Measurements from ENCODE around the gene CACNA1F. TPM values are rescaled to one million over a fixed set of nuclear protein-coding genes. Genes with fewer than 3 reads are reported as not detected.
"Not testable (repeated sequence)": the region's sequence is repeated elsewhere in the genome, so short reads cannot be mapped to it uniquely, and the experiment has no call there.

CACNA1F gene
- total RNA-seq, 1 donor from 2014 or later = 0.13 TPM

DNA sequence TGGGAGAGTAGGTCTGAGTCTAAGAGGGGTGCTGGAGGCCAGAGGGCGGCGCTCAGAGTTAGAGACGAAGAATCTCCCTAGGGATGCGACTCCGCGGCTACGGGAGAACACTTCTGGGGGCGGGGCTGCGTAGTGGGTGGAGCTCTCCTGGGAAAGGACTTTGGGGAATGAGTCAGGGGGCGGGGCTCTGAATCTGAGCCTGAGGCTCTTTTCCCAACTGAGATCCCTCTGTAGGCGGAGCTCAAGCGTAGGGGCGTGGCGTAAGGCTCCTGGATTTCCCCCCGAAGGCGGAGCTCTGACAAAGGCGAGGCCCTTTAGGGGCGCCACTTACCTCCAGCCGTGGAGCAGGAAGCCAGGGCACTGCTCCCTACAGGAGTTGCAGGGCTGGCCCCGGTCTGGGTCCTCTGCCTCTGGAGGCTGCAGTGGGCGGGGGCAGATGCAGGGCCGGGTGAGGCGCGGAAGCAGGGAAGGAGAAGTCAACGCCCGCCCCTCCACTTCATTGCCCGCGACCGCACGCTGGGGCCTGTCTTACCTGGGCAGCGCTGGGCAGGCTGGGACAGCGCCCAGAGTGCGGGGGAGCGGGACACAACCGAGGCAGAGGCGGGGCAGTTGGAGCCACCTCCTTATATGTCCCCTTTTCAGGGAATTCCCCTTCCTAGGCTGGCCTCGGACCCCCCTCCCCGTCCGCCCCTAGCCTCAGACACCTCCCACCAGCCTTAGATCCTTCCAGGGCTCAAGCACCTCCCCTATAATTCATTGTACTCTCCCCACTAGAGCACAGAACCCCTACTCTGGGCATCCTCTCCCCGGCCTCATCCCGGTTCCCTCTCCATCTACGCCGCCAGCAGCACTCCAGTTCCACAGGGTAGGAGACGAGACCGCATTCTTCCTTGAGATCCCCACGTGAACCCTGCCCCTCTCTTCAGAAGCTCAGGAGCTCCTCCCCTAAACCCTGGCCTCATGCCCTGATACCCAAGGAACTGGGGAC, 48.6 kb downstream of the CACNA1F start:
- peaks cover 17% of the 10 kb centered on the region for H3K36me3 Mint-ChIP-seq (ENCODE audit: low read depth)
- peak overlapping the region; percentile 84 for H3K4me3 Mint-ChIP-seq
- intact Hi-C loops (cut with micrococcal nuclease) = loop anchor here (1.0 kb wide), 1 partner anchor 12 kb away; no protein-coding TSS in a partner anchor
- H3K27ac Mint-ChIP-seq = peak overlapping the region; percentile 75
- H3K4me1 Mint-ChIP-seq (ENCODE audit: low read depth) = peaks cover 13% of the 10 kb centered on the region
- no peaks in the 10 kb centered on the region for H3K27me3 Mint-ChIP-seq (ENCODE audit: insufficient read depth)
- no peaks in the 10 kb centered on the region for H3K9me3 Mint-ChIP-seq
- no peak for DNase-seq (ENCODE audit: low spot score)

DNA sequence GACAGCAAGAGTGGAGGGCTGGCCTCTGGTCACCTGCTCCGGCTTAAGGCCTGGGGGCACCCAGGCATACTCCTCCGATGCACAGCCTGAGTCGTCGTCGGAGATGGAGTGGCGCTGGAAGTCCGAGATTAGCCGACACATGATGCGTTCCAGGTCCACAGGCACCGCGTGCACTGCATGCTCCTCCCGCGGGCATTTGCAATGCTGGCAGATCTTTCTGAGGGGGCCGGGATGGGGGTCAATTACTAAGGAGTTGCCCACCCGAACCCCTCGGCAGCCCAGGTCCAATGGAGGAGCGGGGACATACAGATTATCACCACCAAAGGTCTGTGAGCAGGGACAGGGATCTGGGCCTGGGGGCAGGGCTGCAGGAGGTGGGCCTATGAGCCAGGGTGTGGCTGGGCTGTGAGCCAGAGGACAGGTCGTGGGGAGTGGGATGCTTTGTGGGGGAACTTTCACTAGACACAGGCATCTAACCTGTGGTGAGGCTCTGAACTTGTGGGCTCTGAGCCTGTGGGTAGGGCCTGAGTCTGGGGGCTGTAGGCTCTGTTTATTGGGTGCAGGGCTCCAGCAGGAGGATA, 49.3 kb downstream of the CACNA1F start:
- peak overlapping the region; percentile 84 for H3K4me3 Mint-ChIP-seq
- no peak overlapping the region for H3K27ac Mint-ChIP-seq
- H3K4me1 Mint-ChIP-seq (ENCODE audit: low read depth) = peaks cover 13% of the 10 kb centered on the region

DNA sequence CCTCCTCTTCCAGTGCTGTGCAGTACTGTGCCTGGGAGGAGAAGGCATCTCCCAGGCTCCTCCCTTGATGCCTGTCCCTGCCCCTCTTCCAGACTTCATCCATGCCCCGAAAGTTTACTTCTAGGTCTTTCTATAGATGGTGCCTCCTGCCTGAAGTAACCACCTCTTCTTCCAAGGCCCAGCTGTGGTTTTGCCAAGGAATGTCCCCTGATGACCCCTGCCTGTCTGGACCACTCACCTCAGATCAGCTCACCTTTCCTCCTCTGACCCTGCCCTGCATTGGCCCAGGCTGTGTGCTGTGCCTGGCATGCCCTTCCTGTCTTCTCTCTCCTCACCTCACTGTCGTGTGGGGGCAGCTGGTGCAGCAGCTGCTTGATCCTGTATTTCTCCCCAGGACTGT, 53.8 kb downstream of the CACNA1F start:
- no peaks in the 10 kb centered on the region for H3K27me3 Mint-ChIP-seq (ENCODE audit: insufficient read depth)
- H3K9me3 Mint-ChIP-seq = no peaks in the 10 kb centered on the region
- no peak for DNase-seq (ENCODE audit: low spot score)
- peaks cover 14% of the 10 kb centered on the region for H3K4me1 Mint-ChIP-seq (ENCODE audit: low read depth)
- H3K4me3 Mint-ChIP-seq = no peak overlapping the region
- intact Hi-C loops (cut with micrococcal nuclease) = no loop called here
- peak overlapping the region; percentile 29 for H3K27ac Mint-ChIP-seq
- peaks cover 38% of the 10 kb centered on the region for H3K36me3 Mint-ChIP-seq (ENCODE audit: low read depth)

More for the DNA sequence above, 49.3 kb downstream of the CACNA1F start:
- no peaks in the 10 kb centered on the region for H3K27me3 Mint-ChIP-seq (ENCODE audit: insufficient read depth)
- H3K9me3 Mint-ChIP-seq = no peaks in the 10 kb centered on the region
- intact Hi-C loops (cut with micrococcal nuclease) = loop anchor here (1.0 kb wide), 1 partner anchor 11 kb away; no protein-coding TSS in a partner anchor
- no peak for DNase-seq (ENCODE audit: low spot score)
- peaks cover 23% of the 10 kb centered on the region for H3K36me3 Mint-ChIP-seq (ENCODE audit: low read depth)

DNA sequence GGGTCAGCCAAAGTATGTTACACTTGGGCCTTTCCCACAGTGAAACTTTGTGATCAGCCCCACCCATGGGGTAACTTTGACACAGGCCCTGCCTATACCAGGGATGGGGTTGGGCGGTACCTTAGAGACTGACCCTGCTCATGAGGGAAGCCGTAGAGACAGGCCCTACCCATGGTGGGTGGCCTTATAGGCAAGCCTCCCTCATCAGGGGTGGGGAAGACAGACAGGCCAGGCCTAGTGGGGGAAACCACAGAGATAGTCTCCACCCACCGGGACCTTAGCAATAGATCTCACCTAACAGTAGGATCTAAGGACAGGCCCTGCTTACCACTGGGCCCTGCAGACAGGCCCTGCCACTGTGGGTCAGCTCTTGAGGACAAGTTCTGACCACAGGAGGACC, 54.6 kb downstream of the CACNA1F start:
- H3K4me1 Mint-ChIP-seq (ENCODE audit: low read depth) = peaks cover 14% of the 10 kb centered on the region
- H3K27me3 Mint-ChIP-seq (ENCODE audit: insufficient read depth) = no peaks in the 10 kb centered on the region
- H3K4me3 Mint-ChIP-seq = no peak overlapping the region
- no peak overlapping the region for H3K27ac Mint-ChIP-seq
- no peaks in the 10 kb centered on the region for H3K9me3 Mint-ChIP-seq
- H3K36me3 Mint-ChIP-seq (ENCODE audit: low read depth) = peaks cover 42% of the 10 kb centered on the region
- DNase-seq (ENCODE audit: low spot score) = no peak
- intact Hi-C loops (cut with micrococcal nuclease) = no loop called here

DNA sequence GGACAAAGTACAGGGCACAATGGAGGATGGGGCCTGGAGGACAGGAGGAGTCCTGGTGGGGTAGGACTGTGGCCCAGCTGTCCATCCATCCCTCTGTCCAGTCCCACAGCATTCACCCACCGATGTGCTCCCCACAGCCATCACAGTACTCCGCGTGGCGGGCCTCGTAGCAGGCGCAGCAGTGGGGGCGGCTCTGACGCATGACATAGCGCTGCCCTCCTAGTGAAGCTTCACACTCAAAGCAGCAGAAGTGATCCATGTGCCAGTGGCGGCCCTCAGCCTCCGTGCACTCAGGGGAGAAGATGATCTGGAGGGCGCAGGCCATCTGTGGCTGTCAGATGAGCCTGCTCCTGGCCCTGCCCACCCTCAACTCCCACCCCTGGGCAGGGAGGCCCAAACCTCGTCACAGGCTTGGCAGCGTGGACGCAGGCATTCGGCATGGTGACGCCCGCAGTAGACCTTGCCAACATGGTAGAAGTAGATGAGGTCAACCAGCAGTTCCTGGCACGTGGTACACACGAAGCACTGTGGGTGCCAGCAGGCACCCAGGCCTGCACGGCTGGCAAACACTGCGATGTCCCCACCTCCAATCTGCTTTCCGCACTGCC, 55.2 kb downstream of the CACNA1F start:
- H3K36me3 Mint-ChIP-seq (ENCODE audit: low read depth) = peaks cover 42% of the 10 kb centered on the region
- H3K4me3 Mint-ChIP-seq = no peak overlapping the region
- H3K27ac Mint-ChIP-seq = no peak overlapping the region
- H3K4me1 Mint-ChIP-seq (ENCODE audit: low read depth) = peaks cover 14% of the 10 kb centered on the region
- no peaks in the 10 kb centered on the region for H3K27me3 Mint-ChIP-seq (ENCODE audit: insufficient read depth)
- DNase-seq (ENCODE audit: low spot score) = no peak
- intact Hi-C loops (cut with micrococcal nuclease) = no loop called here
- H3K9me3 Mint-ChIP-seq = no peaks in the 10 kb centered on the region

DNA sequence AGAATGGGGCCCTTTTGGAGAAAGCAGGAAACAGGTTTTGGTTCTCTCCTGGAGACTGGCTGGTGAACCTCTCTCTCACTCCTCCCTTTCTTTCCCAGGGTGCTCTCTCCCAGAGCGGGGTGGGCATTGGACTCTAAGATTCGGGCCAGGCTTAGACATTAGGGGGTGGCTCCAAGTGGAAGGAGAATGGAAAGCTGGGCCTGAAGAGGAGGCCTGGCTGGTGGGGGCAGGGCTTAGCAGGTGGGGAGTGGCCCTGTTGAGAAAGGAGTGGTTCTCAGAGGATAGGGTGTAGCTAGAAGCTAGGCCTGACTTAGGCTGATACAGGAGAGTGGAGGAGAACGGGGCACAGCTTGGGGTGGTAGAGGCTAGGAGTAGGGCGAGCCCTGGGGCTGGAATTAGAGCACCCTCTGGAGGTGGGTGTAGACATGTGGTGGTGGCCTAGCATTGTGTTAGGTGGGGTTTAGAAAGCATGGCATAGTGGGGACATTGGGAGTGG, 55.8 kb downstream of the CACNA1F start:
- H3K4me1 Mint-ChIP-seq (ENCODE audit: low read depth) = peaks cover 14% of the 10 kb centered on the region
- no peak overlapping the region for H3K4me3 Mint-ChIP-seq
- H3K9me3 Mint-ChIP-seq = no peaks in the 10 kb centered on the region
- no peak overlapping the region for H3K27ac Mint-ChIP-seq
- no peak for DNase-seq (ENCODE audit: low spot score)
- intact Hi-C loops (cut with micrococcal nuclease) = no loop called here
- H3K27me3 Mint-ChIP-seq (ENCODE audit: insufficient read depth) = no peaks in the 10 kb centered on the region
- H3K36me3 Mint-ChIP-seq (ENCODE audit: low read depth) = peaks cover 43% of the 10 kb centered on the region

DNA sequence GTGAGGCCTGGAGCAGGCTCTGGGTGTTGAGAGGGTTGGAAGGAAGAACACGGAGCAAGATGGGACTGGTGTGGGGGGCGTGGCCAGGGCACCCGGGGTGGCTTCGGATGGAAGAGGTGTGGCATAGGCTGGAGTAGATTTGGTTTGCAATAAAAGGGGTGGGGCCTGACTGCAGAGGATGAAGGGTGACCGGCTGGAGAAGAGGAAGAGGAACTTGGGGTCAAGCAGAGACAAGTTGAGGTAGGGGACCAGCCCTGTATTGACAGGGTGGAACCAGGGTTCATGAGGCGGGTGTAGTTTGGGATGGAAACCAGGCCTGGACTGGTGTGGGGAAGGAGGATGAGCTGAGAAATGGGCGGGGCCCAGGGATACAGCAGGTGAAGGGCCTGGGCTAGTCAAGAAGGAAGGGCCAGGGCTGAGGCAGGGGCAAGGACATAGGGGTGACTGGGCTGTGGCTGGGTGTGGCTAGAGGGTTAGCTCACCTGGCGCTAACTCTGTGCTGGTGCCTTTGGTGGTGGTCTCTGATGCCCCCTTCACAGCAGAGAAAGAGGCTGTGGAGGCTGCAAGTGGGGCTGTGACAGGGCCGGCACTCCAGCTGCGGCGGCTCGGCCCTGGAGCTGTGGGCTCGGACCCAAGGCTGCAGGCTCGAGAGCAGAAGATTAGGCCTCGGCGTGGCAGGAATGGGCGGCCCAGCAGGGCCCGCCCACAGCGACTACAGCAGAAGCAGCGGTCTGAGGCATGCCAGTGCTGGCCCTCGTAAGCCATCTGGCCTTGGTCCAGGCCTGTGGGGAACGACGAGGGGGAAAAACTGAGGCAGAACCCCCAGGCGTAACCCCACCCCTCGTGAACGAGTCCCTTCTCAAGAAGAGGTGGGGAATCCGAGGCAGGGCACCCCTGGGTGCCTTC, 56.5 kb downstream of the CACNA1F start:
- peaks cover 40% of the 10 kb centered on the region for H3K36me3 Mint-ChIP-seq (ENCODE audit: low read depth)
- H3K27me3 Mint-ChIP-seq (ENCODE audit: insufficient read depth) = no peaks in the 10 kb centered on the region
- peaks cover 14% of the 10 kb centered on the region for H3K4me1 Mint-ChIP-seq (ENCODE audit: low read depth)
- H3K9me3 Mint-ChIP-seq = no peaks in the 10 kb centered on the region
- intact Hi-C loops (cut with micrococcal nuclease) = no loop called here
- no peak for DNase-seq (ENCODE audit: low spot score)
- H3K27ac Mint-ChIP-seq = no peak overlapping the region
- no peak overlapping the region for H3K4me3 Mint-ChIP-seq

DNA sequence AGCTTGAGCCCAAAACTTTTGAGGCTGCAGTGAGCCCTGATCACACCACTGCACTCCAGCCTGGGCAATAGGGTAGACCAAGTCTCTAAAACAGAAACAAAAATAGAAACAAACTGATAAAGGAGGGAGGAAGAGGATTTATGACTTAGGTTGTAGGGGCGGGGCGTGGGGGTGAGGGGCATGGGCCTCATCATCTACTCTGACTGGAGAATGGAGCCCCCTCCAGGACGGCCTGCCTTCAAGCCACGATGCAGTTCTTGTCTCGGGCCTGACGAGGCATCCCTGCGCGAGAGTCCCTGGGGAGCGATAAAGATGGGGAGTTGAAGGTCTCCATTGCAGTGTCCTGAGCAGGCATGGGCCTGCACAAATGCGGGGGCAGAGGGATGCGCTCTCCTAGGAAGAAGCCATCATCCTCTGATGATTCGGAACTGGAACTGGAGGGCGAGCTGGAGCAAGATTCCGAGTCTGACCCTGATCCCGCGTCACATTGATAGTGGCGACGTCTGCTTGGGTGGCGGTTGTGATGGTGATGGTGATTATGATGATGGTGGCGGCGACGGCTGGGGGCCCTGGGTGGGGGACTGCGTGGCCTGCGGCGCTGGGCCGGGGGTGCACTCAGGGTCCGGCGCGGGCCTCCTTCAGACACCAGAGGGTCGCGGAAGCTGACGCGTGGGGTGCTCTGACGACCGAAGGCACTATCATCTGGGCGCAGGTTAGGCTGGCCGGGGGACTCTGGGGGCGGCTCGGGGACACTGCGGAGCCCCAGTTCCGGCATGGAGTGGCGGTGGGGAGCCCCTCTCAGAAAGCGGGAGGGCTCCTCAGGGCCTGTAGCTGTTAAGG, 57.5 kb downstream of the CACNA1F start:
- no peak for DNase-seq (ENCODE audit: low spot score)
- Mint-ChIP-seq H3K9me3 (no peaks in the 10 kb centered on the region), H3K4me1 (ENCODE audit: low read depth) (peaks cover 14% of the 10 kb centered on the region), H3K36me3 (ENCODE audit: low read depth) (peaks cover 36% of the 10 kb centered on the region), H3K27ac (no peak overlapping the region), H3K4me3 (no peak overlapping the region), H3K27me3 (ENCODE audit: insufficient read depth) (no peaks in the 10 kb centered on the region)
- intact Hi-C loops (cut with micrococcal nuclease) = no loop called here

DNA sequence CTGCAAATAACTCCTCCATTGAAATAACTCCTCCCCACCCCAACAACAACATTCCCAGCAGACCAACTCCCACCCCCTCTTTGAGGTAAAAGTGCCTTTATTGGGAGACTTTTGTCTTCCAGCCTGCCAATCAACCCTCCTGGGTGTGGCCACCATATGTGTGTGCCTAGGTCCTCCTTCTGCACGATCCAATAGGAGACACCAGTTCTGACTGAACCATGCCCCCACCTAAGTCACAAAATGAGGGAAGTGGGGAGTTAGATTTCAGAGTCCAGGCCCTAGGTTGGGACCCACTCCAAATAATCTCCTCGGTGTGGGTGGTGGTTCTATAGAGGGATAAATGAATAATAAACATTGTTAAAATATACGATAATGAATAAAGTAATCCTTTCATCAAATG, 58.4 kb downstream of the CACNA1F start:
- intact Hi-C loops (cut with micrococcal nuclease) = no loop called here
- Mint-ChIP-seq H3K27ac (no peak overlapping the region), H3K4me3 (no peak overlapping the region), H3K9me3 (no peaks in the 10 kb centered on the region), H3K4me1 (ENCODE audit: low read depth) (peaks cover 14% of the 10 kb centered on the region), H3K36me3 (ENCODE audit: low read depth) (peaks cover 29% of the 10 kb centered on the region), H3K27me3 (ENCODE audit: insufficient read depth) (no peaks in the 10 kb centered on the region)
- no peak for DNase-seq (ENCODE audit: low spot score)

DNA sequence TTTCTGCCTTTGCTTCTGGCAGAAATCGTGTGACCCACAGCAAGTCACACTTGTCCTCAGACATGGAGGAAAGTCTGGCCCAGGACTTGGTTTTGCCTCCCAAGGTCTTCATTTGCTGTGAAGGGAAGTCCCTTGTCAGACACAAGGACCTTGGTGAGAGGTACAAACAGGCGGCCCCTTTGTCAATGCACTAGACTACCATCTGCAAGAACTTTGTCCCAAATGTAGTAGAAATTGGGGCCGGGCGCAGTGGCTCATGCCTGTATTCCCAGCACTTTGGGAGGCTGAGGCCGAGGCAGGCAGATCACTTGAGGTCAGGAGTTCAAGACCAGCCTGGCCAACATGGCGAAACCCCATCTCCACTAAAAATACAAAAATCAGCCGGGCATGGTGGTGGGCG, 59.6 kb downstream of the CACNA1F start:
- intact Hi-C loops (cut with micrococcal nuclease); H3K4me1 Mint-ChIP-seq (ENCODE audit: low read depth); DNase-seq (ENCODE audit: low spot score); H3K27me3 Mint-ChIP-seq (ENCODE audit: insufficient read depth); H3K9me3 Mint-ChIP-seq; H3K27ac Mint-ChIP-seq: not testable (repeated sequence)
- H3K36me3 Mint-ChIP-seq (ENCODE audit: low read depth) = peaks cover 22% of the 10 kb centered on the region
- peak overlapping the region; percentile 88 for H3K4me3 Mint-ChIP-seq

DNA sequence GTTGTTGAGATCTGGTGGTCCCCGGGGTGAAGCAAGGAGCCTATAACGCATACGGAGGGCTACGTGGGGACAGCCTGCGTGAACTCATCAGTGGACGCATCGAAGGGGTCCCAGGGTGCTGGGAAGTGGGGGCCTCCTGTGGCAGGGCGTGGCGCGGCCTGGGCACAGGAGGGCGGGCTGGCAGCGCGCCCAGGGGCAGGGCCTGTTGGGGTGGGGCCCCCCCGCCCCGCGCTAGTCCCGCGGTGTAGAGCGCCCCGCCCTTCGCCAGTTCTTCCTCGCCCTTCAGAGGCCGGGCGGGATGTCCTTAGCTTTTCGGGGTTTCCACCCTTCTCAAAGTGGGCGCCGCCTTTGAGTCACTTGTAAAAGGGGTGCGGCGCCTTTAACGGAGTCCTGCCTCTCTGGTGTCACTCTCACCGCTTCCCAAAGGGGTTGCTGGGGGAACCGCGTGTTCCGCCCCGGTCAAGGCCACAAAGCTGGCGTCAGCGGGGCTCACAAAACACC, 60.8 kb downstream of the CACNA1F start:
- intact Hi-C loops (cut with micrococcal nuclease) = loop anchor here (1.0 kb wide), 4 partner anchors 8 to 97 kb away; partner anchors contain the start of genes GPKOW and PPP1R3F
- H3K9me3 Mint-ChIP-seq = no peaks in the 10 kb centered on the region
- peak overlapping the region; percentile 84 for H3K27ac Mint-ChIP-seq
- H3K4me3 Mint-ChIP-seq = peak overlapping the region; percentile 88
- peaks cover under 1% of the 10 kb centered on the region for H3K27me3 Mint-ChIP-seq (ENCODE audit: insufficient read depth)
- DNase-seq (ENCODE audit: low spot score) = peak; percentile 55
- peaks cover 15% of the 10 kb centered on the region for H3K4me1 Mint-ChIP-seq (ENCODE audit: low read depth)
- peaks cover 20% of the 10 kb centered on the region for H3K36me3 Mint-ChIP-seq (ENCODE audit: low read depth)
